NOMO-1 treated with DMSO at 0.1 percent for 48 hours (cell line): ENCODE measurements around the gene DISP1.
"Not testable (repeated sequence)": the region's sequence is repeated elsewhere in the genome, so short reads cannot be mapped to it uniquely, and the experiment has no call there.

Experiments used
- DNase-seq: peaks from one replicate; lab custom pipeline; 2025; ENCODE audit not compliant: unreplicated experiment; lab: John Stamatoyannopoulos, UW

Gene DISP1

DNA sequence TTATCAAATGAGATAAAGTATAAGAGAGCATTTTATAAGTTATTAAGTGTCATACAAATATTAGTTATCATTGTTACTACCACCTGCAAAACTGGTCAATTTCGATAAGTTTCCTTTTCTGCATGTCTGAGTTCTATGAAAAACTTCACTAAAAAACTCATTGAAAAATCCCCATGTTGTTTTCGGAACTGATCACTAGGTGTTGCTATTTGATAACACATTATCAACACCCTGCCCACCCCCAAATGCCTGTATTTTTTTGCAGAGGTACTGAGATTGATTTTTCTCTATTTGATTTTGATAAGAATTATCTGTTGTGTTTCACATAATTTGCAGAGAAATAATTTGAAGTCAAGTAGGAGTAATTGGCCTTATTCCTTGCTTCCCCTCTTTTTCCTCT is 22.1 kb upstream of the DISP1 start:
- no peak for DNase-seq

- DNase-seq = no peak
Measured at GRCh38 chr1:222794656-222795474, 20.0 kb upstream of the DISP1 start.

- DNase-seq = no peak
Measured at GRCh38 chr1:222798116-222798515, 16.7 kb upstream of the DISP1 start.

DNA sequence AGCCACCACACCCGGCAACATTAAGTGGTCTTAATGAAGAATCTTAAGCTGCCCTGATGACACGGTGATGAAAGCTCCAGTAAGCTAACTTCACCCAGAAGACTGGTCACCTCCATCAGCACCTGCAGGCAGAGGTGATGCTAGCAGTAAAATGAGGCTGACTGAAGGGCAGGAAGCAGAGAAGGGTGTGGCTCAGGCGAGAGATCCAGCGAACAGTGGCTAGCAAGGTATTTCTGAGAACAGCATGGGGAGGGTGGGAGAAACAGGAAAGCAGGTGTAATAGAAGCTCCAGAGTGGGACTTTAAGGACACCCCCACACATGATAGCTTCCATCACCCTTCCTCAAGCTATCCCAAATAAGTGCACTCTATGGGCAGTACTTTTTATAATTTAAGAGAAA is 15.9 kb upstream of the DISP1 start:
- no peak for DNase-seq

- no peak for DNase-seq
Measured at GRCh38 chr1:222801067-222801466, 13.8 kb upstream of the DISP1 start.

DNA sequence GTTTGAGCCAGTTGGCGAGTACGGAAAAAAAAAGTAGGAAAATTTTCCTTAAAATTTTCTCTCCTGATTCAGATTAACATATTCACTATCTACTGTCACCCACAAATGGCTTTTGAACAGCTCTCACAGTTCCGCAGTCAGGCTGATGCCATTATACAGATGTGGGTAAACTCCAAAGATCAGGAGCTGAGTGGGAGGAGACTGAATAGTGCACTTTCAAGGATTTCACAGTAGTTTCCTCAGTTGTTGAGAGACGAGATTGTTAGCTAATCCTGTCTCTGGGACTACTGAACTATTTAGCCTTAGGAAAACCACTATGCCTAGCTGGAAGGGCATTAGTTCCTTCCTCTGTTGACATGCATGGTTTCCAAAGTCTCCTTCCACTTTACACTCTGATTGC is 3.2 kb upstream of the DISP1 start:
- DNase-seq = no peak

- no peak for DNase-seq
Measured at GRCh38 chr1:222813866-222814535, 838 bp upstream of the DISP1 start.

DNA sequence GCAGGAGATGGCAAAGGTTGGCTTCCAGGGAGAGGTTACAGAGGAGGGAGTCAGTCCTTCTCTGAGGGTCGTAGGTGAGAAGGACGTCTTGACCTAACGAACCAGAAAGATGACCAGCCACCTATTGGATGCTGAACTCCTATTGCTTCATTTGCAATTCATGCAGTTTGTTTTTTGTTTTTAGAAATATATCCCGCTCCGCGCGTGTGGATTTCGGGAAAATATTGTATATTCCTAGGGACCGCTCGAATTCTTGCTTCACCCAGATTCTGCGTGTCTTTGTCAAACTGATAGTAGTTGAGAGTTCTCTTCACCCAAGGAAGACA is 564 bp downstream of the DISP1 start:
- DNase-seq = no peak

DNA sequence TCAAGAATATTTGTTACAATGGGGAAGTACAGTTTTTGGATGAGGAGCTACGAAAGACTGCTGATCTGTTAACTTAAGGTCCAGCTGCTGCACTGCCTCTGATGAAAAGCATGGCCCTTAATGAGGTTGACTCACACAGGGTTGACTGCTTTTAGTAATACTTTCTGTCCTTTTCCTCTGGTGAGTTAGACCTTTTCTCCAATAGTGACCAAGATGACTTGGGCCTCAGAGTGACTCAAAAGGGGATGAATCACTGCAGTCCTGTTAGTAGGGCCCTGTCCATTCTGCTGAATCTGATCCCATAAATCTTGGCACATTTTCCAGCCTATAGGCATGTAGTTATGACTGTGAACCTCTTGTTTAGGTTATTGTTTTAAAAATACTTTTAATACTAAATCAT is 2.7 kb downstream of the DISP1 start:
- DNase-seq = no peak

DNA sequence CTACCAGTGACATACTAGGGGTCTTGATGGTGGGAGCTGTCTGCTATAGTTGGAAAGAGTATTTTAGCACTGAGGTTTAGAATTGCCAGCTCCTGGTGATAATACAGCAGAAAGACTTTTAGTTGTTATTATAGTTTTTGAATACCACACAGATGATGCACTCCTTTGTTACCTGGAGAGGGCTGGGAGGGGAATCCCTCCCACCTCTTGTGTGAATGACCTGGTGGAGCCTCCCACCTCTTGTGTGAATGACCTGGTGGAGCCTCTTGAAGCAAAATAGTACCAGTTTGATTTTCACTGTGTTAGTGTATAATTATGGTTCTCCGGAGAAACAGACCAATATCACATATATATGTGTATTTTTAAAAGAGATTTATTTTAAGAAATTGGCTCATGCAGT is 3.3 kb downstream of the DISP1 start:
- DNase-seq = no peak

DNA sequence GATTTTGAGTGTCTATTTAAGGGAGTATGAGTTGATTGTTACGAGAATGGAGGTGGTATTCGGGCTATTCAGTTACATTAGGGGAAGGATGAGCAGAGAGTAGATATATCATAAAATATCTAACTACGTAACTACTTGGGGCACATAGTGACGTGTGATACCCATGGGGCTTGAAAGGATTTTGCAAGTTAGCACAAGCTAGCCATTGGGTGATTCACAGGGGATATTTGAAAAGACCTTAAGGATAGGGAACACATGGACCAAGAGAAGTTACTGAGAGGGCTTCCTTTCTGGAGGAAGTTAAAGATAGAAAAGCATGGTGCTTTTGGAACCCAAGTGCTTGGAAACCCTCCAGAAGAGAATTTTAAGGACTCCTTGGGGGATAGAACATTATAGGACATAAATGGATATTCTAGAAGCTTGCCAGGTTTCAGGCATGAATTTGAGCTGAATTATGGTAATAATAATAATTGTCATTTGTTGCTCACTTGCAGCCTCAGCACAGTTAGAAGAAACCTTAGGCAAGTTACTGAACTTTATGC is 5.4 kb downstream of the DISP1 start:
- no peak for DNase-seq

GRCh38 chr1:222821239-222821638 is 6.4 kb downstream of the DISP1 start:
- no peak for DNase-seq

- DNase-seq = no peak
Measured at GRCh38 chr1:222823695-222824094, 8.9 kb downstream of the DISP1 start.

DNA sequence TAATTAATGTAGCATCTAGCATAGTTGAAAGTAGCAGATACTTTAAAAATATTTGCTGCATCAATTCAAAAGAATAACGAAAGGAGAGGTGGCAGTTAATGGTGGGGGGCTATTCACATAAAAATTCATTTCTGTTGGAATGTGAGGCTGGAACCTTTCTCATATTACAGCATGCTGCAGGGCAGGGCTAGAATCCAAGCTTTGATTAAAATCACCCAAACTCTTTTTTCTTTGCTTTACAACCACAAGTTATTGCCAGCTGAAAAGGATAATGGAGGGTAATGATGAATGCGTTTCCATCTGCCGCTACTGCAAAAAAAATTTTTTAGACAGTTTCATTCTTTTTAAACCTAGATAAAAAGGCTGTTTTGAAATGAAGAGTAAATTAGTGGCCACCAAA is 9.8 kb downstream of the DISP1 start:
- no peak for DNase-seq

- no peak for DNase-seq
Measured at GRCh38 chr1:222828939-222829338, 14.1 kb downstream of the DISP1 start.

- DNase-seq = no peak
Measured at GRCh38 chr1:222829868-222830267, 15.0 kb downstream of the DISP1 start.

DNA sequence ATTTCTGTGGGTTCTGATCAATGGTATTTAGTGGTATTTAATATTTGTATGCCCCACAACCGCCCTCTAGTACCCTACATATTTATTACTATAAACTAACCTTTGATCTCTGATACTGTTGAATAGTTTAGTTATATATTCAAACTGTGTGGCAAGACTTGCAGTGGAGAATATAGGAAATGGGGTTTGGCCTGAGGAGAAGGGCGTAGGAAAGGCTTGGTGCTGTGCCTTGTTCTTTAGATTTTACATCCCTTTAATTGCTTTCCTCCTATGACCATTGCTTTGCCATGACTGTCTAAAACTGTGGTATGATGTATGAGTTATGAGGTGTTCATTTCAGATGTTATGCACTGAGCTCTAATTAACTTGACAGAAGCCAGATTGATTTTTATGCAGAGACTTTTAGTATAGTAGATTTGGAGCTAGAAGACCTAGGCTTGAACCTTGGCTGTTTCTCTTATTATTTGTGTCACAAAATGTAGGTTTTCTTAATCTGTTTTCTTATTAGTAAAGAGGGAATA is 18.6 kb downstream of the DISP1 start:
- no peak for DNase-seq

DNA sequence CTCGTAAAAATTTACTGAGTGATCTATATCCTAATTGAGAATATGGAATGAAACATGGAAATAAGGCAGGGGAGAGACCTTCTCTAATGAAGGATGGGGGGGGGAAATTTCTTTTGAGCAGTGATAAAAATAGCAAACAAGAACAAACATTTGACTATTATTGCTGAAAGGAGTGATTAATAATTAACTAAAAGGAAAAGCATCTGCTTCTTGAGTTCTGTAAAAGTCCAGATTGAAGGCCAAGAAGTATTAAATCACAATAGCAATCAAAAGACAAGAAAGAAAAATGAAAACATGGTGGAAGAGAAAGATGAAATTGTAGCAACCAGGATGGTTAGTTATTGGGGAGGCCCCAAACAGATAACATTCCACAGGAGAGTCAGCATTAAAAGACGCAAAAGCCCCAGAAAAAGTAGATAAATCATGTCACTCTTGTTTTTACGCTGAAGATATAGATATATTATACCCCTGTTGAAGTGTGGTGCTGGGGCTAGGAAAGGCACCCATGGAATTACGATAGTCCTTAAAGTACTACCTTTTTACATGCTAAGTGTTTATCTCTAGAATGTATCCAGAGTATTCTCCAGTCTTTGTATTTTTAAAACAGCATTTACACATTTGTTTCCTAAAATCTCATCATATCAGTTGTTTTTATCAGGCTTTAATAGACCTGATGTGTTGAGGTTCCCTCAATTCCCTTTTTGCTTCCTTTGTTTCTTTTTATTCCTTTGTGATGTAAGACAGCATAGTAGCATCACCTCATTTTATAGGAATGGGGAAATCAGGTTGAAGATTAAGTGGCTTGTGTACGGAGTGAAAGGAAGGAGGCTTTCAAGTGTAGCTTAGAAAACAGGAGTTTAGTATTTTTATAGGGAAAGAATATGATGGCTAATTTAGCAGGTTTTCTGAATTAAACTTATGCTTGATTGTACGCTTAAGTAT is 28.9 kb downstream of the DISP1 start:
- DNase-seq = no peak

GRCh38 chr1:222844411-222844779 is 29.6 kb downstream of the DISP1 start:
- no peak for DNase-seq

DNA sequence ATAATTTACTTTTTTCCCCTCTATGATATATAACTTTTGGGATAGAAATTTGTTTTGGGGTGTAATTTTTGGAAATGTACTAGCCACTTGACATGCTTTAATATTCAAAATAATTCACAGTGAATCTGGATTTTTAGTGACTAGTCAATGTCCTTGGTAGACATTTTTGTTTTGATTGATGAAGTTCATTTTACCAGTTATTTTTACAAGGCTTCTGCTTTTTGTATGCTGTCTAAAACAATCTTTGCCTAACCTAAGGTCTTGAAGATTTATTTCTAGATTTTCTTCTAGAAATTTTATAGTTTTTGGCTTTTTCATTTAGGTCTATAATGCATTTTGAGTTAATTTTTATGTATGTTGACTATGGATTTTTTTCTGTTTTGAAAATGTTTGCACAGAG is 30.9 kb downstream of the DISP1 start:
- DNase-seq = no peak

DNA sequence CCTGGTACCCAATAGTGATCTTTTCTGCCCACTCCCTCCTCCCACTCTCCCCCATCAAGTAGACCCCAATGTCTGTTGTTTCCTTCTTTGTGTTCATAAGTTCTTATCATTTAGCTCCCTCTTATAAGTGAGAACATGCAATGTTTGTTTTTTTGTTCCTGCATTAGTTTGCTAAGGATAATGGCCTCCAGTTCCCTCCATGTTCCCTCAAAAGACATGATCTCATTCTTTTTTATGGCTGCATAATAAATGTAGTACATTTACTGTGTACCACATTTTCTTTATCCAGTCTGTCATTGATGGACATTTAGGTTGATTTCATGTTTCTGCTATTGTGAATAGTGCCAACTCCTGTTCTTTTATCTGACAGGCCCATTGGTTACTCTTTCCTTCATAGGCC is 35.7 kb downstream of the DISP1 start:
- not testable (repeated sequence) for DNase-seq
